ENCODE data around the gene RTN4.

- TF ChIP-seq HDGF (IDR thresholded peaks at IDR 0.05; ENCODE audit: borderline replicate concordance) (no peak), SUZ12 (IDR thresholded peaks at IDR 0.05) (no peak), ELF4 (IDR thresholded peaks at IDR 0.05) (no peak), LEF1 (IDR thresholded peaks at IDR 0.05; ENCODE audit: borderline replicate concordance) (no peak), SP1 (IDR thresholded peaks at IDR 0.05) (no peak), FOXM1 (IDR thresholded peaks at IDR 0.05; ENCODE audit: borderline replicate concordance) (no peak), L3MBTL2 (conservative IDR thresholded peaks at IDR 0.05) (no peak), FOXK2 (IDR thresholded peaks at IDR 0.05) (no peak), BHLHE40 (IDR thresholded peaks at IDR 0.05; ENCODE audit: borderline replicate concordance) (no peak), TARDBP (IDR thresholded peaks at IDR 0.05) (no peak), PKNOX1 (IDR thresholded peaks at IDR 0.05) (no peak), CTBP1 (IDR thresholded peaks at IDR 0.05; ENCODE audit: borderline replicate concordance) (no peak), ARNT (IDR thresholded peaks at IDR 0.05) (no peak)
These were observed 95.4 kb downstream of the RTN4 start for GRCh38 chr2:54954705-54955357.

Measured in HEK293T (cell line).